Breast epithelium (tissue), 4 donors: ENCODE results near the gene MOGAT3. TPM values are rescaled to one million over a fixed set of nuclear protein-coding genes. Genes with fewer than 3 reads are reported as not detected.

Experiments
- DNase-seq, 2 donors: peaks; one replicate each; pipeline ENCODE4 v3.0.0-alpha.2; 2019; ENCODE audit warnings: low spot score in 2 of 2
- H3K27ac ChIP-seq, 2 donors: fragments of 200-600 bp; sonication (generic) in 1 of 2; one replicate each; pipeline ENCODE4 v1.5.1; 2016 to 2019; ENCODE audit warnings: mild to moderate bottlenecking in 1 of 2
- H3K27me3 ChIP-seq, 2 donors: fragments of 200-600 bp; sonication (generic) in 1 of 2; one replicate each; pipeline versions ENCODE4 v1.5.1 to v1.6.0; 2017 to 2019; ENCODE audit warnings: control low read depth in 1 of 2, mild to moderate bottlenecking in 1 of 2
- H3K36me3 ChIP-seq: fragments of 200-600 bp; one replicate; pipeline ENCODE4 v1.5.1; 2019
- H3K4me1 ChIP-seq, 2 donors: fragments of 200-600 bp; sonication (generic); one replicate each; pipeline ENCODE4 v1.5.1; 2016 to 2019; ENCODE audit warnings: control low read depth in 1 of 2
- H3K4me3 ChIP-seq, 3 donors: fragments of 200-600 bp; sonication (generic); 1 replicate in 2 of 3; 2 replicates in 1 of 3; pipeline ENCODE4 v1.5.1; 2016 to 2019; ENCODE audit warnings: mild to moderate bottlenecking in 3 of 3, moderate library complexity in 2 of 3
- H3K9me3 ChIP-seq, 2 donors: fragments of 200-600 bp; sonication (generic) in 1 of 2; one replicate each; pipeline ENCODE4 v1.5.1; 2016 to 2019; ENCODE audit warnings: control low read depth in 1 of 2
- CTCF ChIP-seq, 3 donors: fragments of 450-650 bp; IDR thresholded peaks; one replicate each; pipeline ENCODE4 v1.5.1; 2016 to 2017; ENCODE audit warnings: antibody characterized with exemption in 3 of 3, mild to moderate bottlenecking in 3 of 3, moderate library complexity in 3 of 3
- POLR2A ChIP-seq: fragments of 450-650 bp; IDR thresholded peaks from one replicate; pipeline ENCODE4 v1.6.1; 2016; ENCODE audit warnings: antibody characterized with exemption, mild to moderate bottlenecking, moderate library complexity
- POLR2AphosphoS5 ChIP-seq, 3 donors: sonication (generic); formaldehyde crosslinking; IDR thresholded peaks; one replicate each; pipeline ENCODE4 v1.6.1; 2017; ENCODE audit warnings: antibody characterized with exemption in 3 of 3
- intact Hi-C: fragments of 100-400 bp; cut with DNase I; formaldehyde crosslinking; loops from one replicate; pipeline ENCODE4 v1.15.1; 2023; ENCODE audit warnings: low total_unique reads
- total RNA-seq, 3 donors: library from RNA; depleted of rRNA; stranded (reverse); fragments of >200 nt; gene quantifications; one replicate each; pipeline ENCODE4 v1.1.0, GENCODE V29; 2016

The MOGAT3 gene
- total RNA-seq, 3 donors from 2014 or later = 2.6 TPM; not detected in 2

GRCh38 chr7:101244375-101245146 is 43.7 kb upstream of the MOGAT3 start, which contains the start of gene FIS1:
TSS of gene FIS1 (minus strand) at chr7:101245081. CDS start at chr7:101245004, 77 bp downstream.
- peak; percentile 91 to 92 (median 92) for TF ChIP-seq POLR2AphosphoS5 (IDR thresholded peaks at IDR 0.05)
- peak; percentile 1 to 94 (median 90) for TF ChIP-seq CTCF (IDR thresholded peaks at IDR 0.05)
- peak; percentile 60 for TF ChIP-seq POLR2A
- H3K4me3 ChIP-seq = peak within 1 kb of the TSS; percentile 72 to 84 (median 73)
- H3K4me1 ChIP-seq = peaks cover 0 to 7% of the 10 kb centered on the region in 2 donors
- no peaks in the 10 kb centered on the region for H3K36me3 ChIP-seq
- H3K27me3 ChIP-seq = no peaks in the 10 kb centered on the region
- peak within 1 kb of the TSS; percentile 94 to 98 for H3K27ac ChIP-seq
- DNase-seq = peak; percentile 91 to 94
- H3K9me3 ChIP-seq = no peaks in the 10 kb centered on the region
- intact Hi-C loops = no loop called here

GRCh38 chr7:101243646-101244374 is 43.0 kb upstream of the MOGAT3 start:
- Histone ChIP-seq H3K27ac (peak overlapping the region; percentile 94 to 98), H3K4me3 (peak overlapping the region; percentile 72 to 84 (median 73)), H3K9me3 (no peaks in the 10 kb centered on the region), H3K27me3 (no peaks in the 10 kb centered on the region), H3K36me3 (no peaks in the 10 kb centered on the region), H3K4me1 (peaks cover 0 to 9% of the 10 kb centered on the region in 2 donors)
- no peak for TF ChIP-seq POLR2A
- no peak for TF ChIP-seq POLR2AphosphoS5 (IDR thresholded peaks at IDR 0.05)
- TF ChIP-seq CTCF (IDR thresholded peaks at IDR 0.05) = peak in 1 of 3 donors; percentile 94
- intact Hi-C loops = no loop called here
- DNase-seq = no peak

- peaks cover 0 to 11% of the 10 kb centered on the region in 2 donors for H3K4me1 ChIP-seq
- H3K36me3 ChIP-seq = no peaks in the 10 kb centered on the region
- intact Hi-C loops = no loop called here
- TF ChIP-seq POLR2A (no peak), CTCF (IDR thresholded peaks at IDR 0.05) (no peak)
- no peak overlapping the region for H3K4me3 ChIP-seq
- peak overlapping the region in 1 of 2 donors; percentile 93 for H3K27ac ChIP-seq
- no peak for DNase-seq
- no peaks in the 10 kb centered on the region for H3K27me3 ChIP-seq
- no peaks in the 10 kb centered on the region for H3K9me3 ChIP-seq
Observed at GRCh38 chr7:101241443-101242349, 40.9 kb upstream of the MOGAT3 start.

GRCh38 chr7:101241015-101241363 is 40.2 kb upstream of the MOGAT3 start:
- Histone ChIP-seq H3K4me3 (peak overlapping the region in 1 of 3 donors; percentile 10), H3K9me3 (no peaks in the 10 kb centered on the region), H3K4me1 (peaks cover 0 to 11% of the 10 kb centered on the region in 2 donors), H3K27me3 (no peaks in the 10 kb centered on the region), H3K36me3 (no peaks in the 10 kb centered on the region), H3K27ac (peak overlapping the region; percentile 6 to 93)
- intact Hi-C loops = no loop called here
- TF ChIP-seq POLR2AphosphoS5 (IDR thresholded peaks at IDR 0.05) (peak in 1 of 3 donors; percentile 46), POLR2A (no peak)
- no peak for DNase-seq
